Activated T-cell treated with anti-CD3 and anti-CD28 coated beads, Interleukin-2, amount 50 U/mL, for 24 hours (primary cell): ENCODE results near the gene DAP.

Experiments used
- DNase-seq: peaks from one replicate; pipeline ENCODE4 v3.0.0-alpha.2; 2020
- H3K27ac Mint-ChIP-seq: 2 replicates; pipeline ENCODE4 v1.8.0; 2020; ENCODE audit warnings: mild to moderate bottlenecking, mixed read lengths
- H3K27me3 Mint-ChIP-seq: 2 replicates; pipeline ENCODE4 v1.8.0; 2020; ENCODE audit warnings: mixed read lengths
- H3K36me3 Mint-ChIP-seq: 2 replicates; pipeline ENCODE4 v1.8.0; 2020; ENCODE audit warnings: low read depth, mixed read lengths
- H3K4me1 Mint-ChIP-seq: 2 replicates; pipeline ENCODE4 v1.8.0; 2020; ENCODE audit warnings: low read depth, mixed read lengths
- H3K4me3 Mint-ChIP-seq: 2 replicates; pipeline ENCODE4 v1.8.0; 2020; ENCODE audit warnings: mild to moderate bottlenecking, moderate library complexity, mixed read lengths
- H3K9me3 Mint-ChIP-seq: 2 replicates; pipeline ENCODE4 v1.8.0; 2020; ENCODE audit warnings: mixed read lengths

DAP gene

DNA sequence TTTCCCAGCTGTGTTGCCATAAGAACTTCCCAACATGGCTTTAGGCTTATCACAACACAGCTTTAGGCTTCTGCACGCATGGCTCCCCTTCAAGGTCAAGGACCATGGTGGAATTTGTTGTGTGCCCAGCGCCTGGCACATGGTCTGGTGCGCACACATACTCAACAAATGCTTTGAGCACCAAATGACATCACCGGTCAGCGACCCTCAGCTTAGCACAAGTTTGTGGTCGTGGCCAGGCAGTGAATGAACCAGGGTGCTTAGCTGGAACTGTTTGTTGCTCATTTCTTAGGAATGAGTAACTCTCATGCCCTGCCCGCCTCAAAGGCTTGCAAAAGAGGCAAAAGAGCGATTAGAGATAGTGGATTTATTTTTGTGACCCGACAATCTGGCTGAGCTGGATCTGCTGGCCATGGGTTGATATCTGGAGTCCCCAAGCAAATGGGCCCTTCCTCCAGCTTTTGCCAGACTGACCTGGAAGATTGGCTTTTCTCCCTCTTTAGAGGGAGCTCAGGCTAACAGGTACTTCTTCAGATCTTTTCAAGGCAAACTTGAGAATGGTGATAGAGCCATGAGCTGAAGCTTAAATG, 58.9 kb downstream of the DAP start:
- Mint-ChIP-seq H3K4me1 (peaks cover 48% of the 10 kb centered on the region), H3K9me3 (no peaks in the 10 kb centered on the region), H3K36me3 (peaks cover 30% of the 10 kb centered on the region), H3K27me3 (no peaks in the 10 kb centered on the region), H3K4me3 (no peak overlapping the region), H3K27ac (no peak overlapping the region)
- DNase-seq = no peak

DNA sequence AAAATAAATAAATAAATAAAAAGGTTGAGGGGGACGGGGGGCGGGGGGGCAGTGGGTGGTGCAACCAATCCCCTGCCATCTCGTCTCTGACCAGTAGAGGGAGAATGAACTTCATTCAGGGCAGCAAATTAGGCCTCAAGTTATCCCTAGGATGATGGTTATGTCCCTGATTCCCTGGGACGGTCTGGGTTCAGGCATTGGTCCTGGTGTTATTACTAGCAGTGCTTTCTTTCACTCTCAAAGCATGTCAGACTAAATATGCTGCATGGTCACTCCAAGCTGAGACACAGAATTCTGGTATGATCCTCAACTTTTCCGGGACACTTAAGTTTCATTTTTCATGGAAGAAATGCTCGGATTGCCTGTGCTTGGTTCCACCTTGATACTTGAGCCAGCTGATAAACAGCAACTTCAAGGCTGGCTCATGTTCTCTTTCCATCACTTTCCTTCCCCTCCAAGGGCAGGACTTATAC, 59.4 kb downstream of the DAP start:
- DNase-seq = no peak
- Mint-ChIP-seq H3K27me3 (no peaks in the 10 kb centered on the region), H3K27ac (no peak overlapping the region), H3K36me3 (peaks cover 28% of the 10 kb centered on the region), H3K4me1 (peaks cover 51% of the 10 kb centered on the region), H3K9me3 (no peaks in the 10 kb centered on the region), H3K4me3 (no peak overlapping the region)

DNA sequence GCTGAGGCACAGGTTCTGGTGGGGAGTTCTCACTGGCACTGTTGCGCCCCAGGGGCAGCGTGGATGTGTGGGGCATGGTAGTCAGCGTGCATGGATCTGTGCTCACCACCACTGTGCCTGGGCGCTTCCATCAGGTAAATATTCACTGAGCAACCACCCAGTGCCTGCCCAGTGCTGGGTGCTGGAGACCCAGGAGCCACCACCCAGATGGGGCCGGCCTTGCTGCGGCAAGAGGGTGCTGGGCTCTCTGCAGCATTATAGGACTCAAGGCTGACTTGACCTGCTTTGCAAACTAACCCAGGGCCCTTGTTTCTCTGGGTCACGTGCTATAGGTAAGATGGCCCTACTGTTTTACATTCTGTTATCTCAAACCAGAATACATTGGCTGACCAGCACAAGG, 60.5 kb downstream of the DAP start:
- H3K27me3 Mint-ChIP-seq = no peaks in the 10 kb centered on the region
- no peak for DNase-seq
- no peak overlapping the region for H3K4me3 Mint-ChIP-seq
- H3K9me3 Mint-ChIP-seq = no peaks in the 10 kb centered on the region
- peaks cover 25% of the 10 kb centered on the region for H3K36me3 Mint-ChIP-seq
- peaks cover 49% of the 10 kb centered on the region for H3K4me1 Mint-ChIP-seq
- H3K27ac Mint-ChIP-seq = no peak overlapping the region

DNA sequence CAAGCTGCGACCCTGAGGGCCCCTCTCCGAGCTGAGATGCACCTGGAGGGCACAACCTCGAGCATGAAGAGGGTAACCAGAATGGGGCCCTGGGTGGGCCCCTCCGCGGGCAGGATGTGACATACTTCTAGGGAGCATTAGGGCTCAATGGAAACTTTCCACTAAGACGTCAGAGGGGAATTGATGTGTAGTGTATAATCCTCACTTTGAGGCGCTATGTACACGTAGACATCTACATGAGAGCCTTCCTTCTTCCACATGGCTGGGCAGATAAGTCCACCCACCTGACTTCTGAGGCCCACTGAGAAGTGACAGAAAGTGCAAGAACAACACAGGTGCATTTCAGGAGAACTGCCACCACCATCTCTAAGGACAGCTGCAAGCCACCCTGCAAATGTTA, 61.0 kb downstream of the DAP start:
- no peaks in the 10 kb centered on the region for H3K9me3 Mint-ChIP-seq
- peaks cover 46% of the 10 kb centered on the region for H3K4me1 Mint-ChIP-seq
- H3K36me3 Mint-ChIP-seq = peaks cover 24% of the 10 kb centered on the region
- no peak overlapping the region for H3K4me3 Mint-ChIP-seq
- H3K27me3 Mint-ChIP-seq = no peaks in the 10 kb centered on the region
- DNase-seq = no peak
- peak overlapping the region; percentile 49 for H3K27ac Mint-ChIP-seq

DNA sequence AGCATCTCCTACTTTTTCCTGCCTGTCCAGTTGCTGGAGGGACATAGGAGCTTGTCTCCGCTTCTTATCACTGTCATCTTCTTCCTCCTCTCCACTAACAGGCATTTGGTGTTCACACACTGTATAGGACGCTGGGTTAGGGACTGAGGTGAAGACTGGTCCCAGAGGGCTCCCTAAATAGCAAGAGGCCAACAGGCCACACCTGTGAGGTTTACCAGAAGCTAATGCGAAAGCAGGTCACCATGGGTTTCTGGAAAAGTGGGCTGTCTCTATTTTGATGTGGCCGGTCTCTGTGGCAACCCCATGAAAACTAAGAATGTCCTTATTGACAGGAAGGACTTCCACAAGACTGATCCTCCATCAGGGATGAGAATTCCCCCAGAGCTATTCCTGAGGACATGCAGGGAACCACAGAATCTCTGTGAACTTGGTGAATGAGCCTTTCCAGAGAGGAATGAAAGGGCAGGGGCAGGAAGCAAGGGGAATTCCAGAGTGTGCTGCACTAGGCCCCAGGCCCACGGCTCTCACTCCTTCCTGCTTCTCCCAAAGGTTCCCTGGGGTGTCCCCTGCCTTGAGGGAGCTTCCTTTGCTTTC, 61.7 kb downstream of the DAP start:
- H3K27me3 Mint-ChIP-seq = no peaks in the 10 kb centered on the region
- peaks cover 26% of the 10 kb centered on the region for H3K36me3 Mint-ChIP-seq
- peaks cover 40% of the 10 kb centered on the region for H3K4me1 Mint-ChIP-seq

DNA sequence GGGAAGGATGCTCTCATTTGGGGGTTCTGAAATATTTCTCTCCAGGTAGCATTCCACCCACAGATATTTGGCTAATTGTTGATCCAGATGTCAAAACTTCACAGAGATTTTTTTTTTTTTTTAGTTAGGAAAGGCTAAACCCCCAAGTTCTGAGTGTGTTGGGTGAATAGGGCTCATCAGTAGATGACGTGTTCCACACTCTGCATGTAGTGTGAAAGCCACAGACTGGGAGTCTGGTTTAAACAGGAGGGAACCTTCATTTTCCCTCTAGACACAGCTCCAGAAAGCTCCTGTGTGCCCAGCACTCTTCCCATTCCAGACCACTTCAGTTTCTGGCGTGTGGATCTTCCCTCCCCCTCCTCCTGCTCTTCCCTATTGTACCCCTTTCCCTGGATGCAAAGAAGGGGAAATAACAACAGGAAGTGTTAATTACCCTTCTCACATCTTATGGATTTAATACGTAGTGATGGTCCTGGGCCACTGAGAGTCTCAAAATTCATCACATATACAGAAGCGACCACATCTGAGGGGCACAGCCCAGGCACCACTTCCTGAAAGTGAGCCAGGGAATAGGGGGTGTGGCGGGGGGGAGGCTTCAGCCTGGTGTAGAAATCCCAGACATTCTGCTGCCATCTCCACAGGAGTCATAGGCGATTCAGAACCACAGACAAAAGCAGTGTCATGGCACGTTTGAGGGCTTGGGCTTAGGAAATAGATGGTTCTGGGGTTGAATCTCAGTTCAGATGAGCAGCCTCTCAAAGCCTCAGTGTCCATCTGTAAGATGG, 65.1 kb downstream of the DAP start:
- H3K27me3 Mint-ChIP-seq = no peaks in the 10 kb centered on the region
- H3K9me3 Mint-ChIP-seq = no peaks in the 10 kb centered on the region
- H3K36me3 Mint-ChIP-seq = peaks cover 26% of the 10 kb centered on the region
- H3K4me3 Mint-ChIP-seq = no peak overlapping the region
- H3K27ac Mint-ChIP-seq = peak overlapping the region; percentile 41
- peaks cover 31% of the 10 kb centered on the region for H3K4me1 Mint-ChIP-seq
- DNase-seq = no peak

More for the DNA sequence above, 61.7 kb downstream of the DAP start:
- Mint-ChIP-seq H3K27ac (peak overlapping the region; percentile 49), H3K9me3 (no peaks in the 10 kb centered on the region), H3K4me3 (no peak overlapping the region)
- no peak for DNase-seq

DNA sequence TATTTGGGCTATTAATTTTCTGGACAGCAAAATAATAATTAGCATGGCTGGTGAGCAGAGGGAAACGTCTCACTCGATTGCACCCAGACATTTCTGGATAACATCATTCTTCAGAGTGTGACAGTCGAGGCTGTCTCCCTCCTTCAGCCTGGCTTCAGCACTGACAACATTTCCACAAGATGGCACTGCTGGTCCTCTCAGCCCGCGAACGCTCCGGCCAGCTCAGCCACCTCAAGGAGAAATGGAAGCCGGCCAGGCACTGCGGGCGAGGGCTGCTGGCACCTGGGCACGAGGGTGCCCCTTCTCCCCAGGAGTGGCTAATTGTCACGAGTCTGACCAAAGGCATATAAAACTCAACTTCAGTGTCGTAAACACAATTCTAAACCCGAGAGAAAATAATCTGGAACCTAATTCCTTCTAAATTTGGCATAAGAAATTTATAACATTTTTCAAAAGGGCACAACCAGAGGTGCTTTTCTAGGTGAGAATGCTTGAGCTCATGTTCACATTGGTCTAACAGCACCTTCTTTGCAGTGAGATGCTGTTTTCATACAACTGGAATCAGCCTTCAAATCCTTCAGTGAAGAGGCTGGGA, 65.9 kb downstream of the DAP start:
- Mint-ChIP-seq H3K4me1 (peaks cover 28% of the 10 kb centered on the region), H3K27me3 (no peaks in the 10 kb centered on the region), H3K4me3 (no peak overlapping the region), H3K36me3 (peaks cover 24% of the 10 kb centered on the region), H3K27ac (no peak overlapping the region), H3K9me3 (no peaks in the 10 kb centered on the region)
- no peak for DNase-seq

DNA sequence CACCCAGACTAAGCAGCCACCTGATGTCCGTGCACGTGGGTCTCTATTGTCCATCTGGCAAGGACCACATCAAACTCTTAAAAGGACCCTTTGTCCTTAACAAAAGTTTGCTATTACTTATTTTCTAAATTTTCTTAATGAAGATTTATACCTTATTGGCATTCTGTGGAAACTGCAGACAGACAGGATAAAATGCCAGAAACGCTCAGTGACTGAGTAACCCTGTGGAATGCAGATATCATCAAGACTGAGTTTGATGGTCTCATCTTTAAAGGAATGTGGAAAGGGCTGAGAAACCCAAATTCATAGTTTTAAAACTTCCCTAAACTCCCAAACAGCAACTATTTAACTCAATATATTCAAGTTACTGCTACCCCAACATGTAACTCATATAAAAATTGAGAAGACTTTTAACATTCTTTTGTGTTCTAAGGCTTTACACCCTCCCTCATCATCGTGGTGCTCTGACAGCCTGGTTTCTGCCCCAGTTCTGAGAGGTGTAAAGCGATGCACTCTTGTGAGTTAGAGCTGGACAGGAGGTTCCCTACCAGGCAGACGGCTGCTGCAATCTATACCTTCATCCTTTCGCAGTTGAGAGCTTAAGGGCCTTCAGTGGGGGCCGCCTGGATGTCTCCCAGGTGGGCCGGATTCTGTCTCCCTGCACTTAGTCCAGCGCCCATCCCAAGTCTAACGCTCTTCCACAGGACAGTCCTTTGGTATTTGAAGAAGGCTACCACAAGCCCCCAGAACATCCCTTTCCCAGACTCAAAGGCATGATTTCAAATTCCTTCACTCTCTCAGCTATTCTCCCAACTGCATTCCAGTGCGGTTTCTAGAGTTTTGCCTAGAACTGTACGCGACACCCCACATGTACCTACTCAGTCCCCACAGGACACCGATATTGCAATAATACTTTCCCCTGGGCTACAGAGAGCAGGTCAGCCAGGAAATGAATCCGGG, 68.9 kb downstream of the DAP start:
- Mint-ChIP-seq H3K36me3 (peaks cover 30% of the 10 kb centered on the region), H3K27me3 (no peaks in the 10 kb centered on the region), H3K4me1 (peaks cover 15% of the 10 kb centered on the region), H3K27ac (no peak overlapping the region), H3K9me3 (no peaks in the 10 kb centered on the region), H3K4me3 (no peak overlapping the region)
- DNase-seq = no peak

DNA sequence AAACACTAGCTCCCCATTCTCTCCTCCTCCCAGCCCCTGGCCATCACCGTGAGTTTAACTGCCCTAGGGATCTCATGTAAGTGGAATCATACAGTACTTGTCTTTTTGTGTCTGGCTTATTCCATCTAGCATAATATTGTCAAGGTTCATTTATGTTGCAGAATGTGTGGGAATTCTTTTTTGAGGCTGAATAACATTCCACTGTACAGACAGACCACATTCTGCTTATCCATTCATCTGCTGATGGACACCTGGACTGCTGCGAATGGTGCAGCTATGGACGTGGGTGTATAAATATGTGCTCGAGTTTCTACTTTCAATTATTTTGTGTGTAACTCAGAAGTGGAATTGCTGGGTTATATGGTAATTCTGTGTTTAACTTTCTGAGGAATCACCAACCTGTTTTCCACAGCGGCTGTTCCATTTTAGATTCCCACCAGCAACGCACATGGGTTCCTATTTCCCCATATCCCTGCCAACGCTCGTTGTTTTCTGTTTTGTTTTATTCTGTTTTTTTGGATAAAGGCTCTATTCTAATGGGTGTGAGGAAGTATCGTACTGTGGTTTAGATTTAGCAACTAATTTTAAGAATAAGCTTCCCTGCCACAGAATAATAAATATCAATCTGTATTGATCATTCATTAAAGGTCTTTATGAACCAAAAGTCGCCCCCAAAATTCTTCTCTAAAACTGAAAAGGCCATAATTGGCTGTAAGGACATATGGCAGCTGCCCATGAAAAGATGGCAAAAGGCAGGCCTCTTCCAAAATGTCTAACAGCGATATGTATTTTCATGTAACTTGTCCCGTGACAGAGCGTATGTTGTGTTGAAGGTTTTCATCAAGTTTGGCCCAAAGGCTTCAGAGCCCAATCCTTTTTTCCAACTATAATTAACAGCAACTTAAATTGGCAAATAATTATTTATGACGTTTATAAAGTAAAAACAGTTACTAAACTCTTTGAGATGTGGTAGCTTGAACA, 70.3 kb downstream of the DAP start:
- H3K27me3 Mint-ChIP-seq = no peaks in the 10 kb centered on the region

DNA sequence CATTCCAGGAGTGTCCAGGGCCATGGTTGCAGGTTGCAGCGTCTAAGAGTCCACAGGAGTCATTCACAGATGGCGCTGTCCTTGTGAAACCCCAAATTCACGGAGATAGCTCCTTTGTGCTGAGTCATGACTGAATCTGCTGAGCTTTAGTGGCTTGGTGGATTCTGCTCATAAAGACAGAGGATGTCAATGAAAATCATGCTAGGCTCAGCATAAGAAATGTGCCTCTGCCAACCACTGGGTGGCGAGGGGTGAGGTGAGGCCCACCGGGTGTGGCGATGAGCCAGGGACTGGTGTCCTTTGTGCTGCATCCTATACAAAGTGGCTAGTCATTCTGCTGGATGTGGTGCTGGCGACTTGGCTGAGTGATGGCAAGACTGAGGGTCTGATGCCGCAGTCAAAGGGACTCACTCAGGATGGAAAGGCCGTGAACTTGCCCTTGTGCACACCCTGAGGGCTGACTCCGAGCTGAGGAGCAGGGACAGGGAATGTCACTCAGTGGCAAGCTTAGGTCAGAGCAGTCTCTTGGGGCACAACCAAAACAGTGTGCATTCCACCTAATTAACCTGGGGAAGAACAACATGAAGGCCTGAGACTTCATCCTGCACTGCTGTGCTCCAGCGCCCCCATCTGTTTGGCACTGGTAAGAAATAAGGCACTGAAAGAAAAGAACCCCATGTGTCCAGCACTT, 71.5 kb downstream of the DAP start:
- H3K9me3 Mint-ChIP-seq = no peaks in the 10 kb centered on the region
- H3K4me3 Mint-ChIP-seq = no peak overlapping the region
- peaks cover 43% of the 10 kb centered on the region for H3K36me3 Mint-ChIP-seq
- DNase-seq = no peak
- H3K27me3 Mint-ChIP-seq = no peaks in the 10 kb centered on the region
- H3K27ac Mint-ChIP-seq = peak overlapping the region; percentile 35
- peaks cover 4% of the 10 kb centered on the region for H3K4me1 Mint-ChIP-seq

More for the DNA sequence above, 70.3 kb downstream of the DAP start:
- no peak for DNase-seq
- no peaks in the 10 kb centered on the region for H3K9me3 Mint-ChIP-seq
- no peak overlapping the region for H3K4me3 Mint-ChIP-seq
- H3K36me3 Mint-ChIP-seq = peaks cover 37% of the 10 kb centered on the region
- peaks cover 2% of the 10 kb centered on the region for H3K4me1 Mint-ChIP-seq
- H3K27ac Mint-ChIP-seq = no peak overlapping the region

DNA sequence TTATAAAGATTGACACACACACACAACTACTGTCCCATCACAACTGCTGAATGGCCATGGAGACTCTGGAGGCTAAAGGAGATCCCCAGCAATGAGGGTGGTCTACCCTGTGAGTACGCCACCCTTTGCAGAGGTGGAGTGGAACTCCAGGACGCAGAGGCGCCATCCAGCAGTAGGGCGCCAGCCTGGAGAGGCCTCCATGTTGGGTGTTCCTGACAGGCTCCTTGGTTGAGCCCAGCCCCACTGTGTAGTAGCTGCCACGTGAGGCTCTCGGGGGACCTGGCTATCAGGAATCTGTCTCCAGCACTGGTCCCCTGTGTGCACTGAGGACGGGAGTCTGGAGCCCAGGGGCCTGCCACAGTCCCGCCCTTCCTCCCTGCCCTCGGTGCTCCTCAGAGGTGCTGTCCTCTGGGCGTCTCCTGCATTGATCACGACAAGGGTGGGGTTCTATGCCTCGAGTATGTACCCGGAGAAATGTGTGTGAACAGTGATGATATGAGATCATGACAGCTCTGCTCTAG, 72.3 kb downstream of the DAP start:
- Mint-ChIP-seq H3K4me3 (no peak overlapping the region), H3K36me3 (peaks cover 44% of the 10 kb centered on the region), H3K27ac (no peak overlapping the region), H3K4me1 (peaks cover 4% of the 10 kb centered on the region), H3K9me3 (no peaks in the 10 kb centered on the region), H3K27me3 (no peaks in the 10 kb centered on the region)
- DNase-seq = no peak

DNA sequence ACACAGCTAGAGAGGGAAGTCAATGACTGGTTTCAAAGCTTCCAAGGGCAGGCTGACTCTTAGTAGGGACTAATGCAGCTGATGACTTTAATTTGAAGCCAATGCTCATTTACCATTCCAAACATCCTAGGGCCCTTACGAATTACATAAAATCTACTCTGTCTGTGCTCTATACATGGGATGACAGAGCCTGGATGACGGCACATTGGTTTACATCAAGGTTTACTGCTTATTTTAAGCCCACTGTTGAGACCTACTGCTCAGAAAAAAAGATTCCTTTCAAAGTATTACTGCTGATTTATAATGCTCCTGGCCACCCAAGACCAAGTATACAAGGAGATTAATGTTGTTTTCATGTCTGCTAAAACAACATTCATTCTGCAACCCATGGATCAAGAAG, 74.1 kb downstream of the DAP start:
- Mint-ChIP-seq H3K9me3 (no peaks in the 10 kb centered on the region), H3K4me3 (no peak overlapping the region), H3K4me1 (peaks cover 4% of the 10 kb centered on the region), H3K27ac (no peak overlapping the region), H3K27me3 (no peaks in the 10 kb centered on the region), H3K36me3 (peaks cover 55% of the 10 kb centered on the region)
- DNase-seq = no peak
